GM23338 (cell line): Measurements from ENCODE around the gene WWOX. TPM values are rescaled to one million over a fixed set of nuclear protein-coding genes. Genes with fewer than 3 reads are reported as not detected.

Experiments
- ATAC-seq: fragments of 200-7000 bp; cut with Tn5 transposase; 3 replicates; pipeline ENCODE4 v1.9.1; 2020
- DNase-seq: peaks from one replicate; pipeline ENCODE4 v3.0.0-alpha.2; 2015; ENCODE audit warnings: low spot score
- H2AFZ ChIP-seq: fragments of 200-600 bp; sonication (generic); 2 replicates; pipeline ENCODE4 v1.8.0; 2016; ENCODE audit warnings: antibody characterized with exemption, mild to moderate bottlenecking, moderate library complexity
- H3F3A ChIP-seq: fragments of 200-600 bp; sonication (generic); replicated peaks from 2 replicates; pipeline ENCODE4 v1.8.0; 2017; ENCODE audit warnings: antibody characterized with exemption, mixed run types, low read depth
- H3K27ac ChIP-seq: fragments of 200-600 bp; sonication (generic); 2 replicates; pipeline ENCODE4 v1.6.1; 2016; ENCODE audit warnings: low read depth
- H3K27me3 ChIP-seq: fragments of 200-600 bp; sonication (generic); 2 replicates; pipeline ENCODE4 v1.8.0; 2016; ENCODE audit warnings: mild to moderate bottlenecking, mixed run types, moderate library complexity; ENCODE audit not compliant: insufficient read depth
- H3K36me3 ChIP-seq: fragments of 200-600 bp; sonication (generic); 2 replicates; pipeline ENCODE4 v1.8.0; 2016; ENCODE audit warnings: mild to moderate bottlenecking; ENCODE audit not compliant: insufficient read depth
- H3K4me1 ChIP-seq: fragments of 200-600 bp; sonication (generic); 2 replicates; pipeline ENCODE4 v1.8.0; 2016; ENCODE audit warnings: mild to moderate bottlenecking, moderate library complexity; ENCODE audit not compliant: insufficient read depth
- H3K4me2 ChIP-seq: fragments of 200-600 bp; sonication (generic); 2 replicates; pipeline ENCODE4 v1.7.1; 2017; ENCODE audit warnings: mixed run types
- H3K4me3 ChIP-seq: fragments of 200-600 bp; sonication (generic); 2 replicates; pipeline ENCODE4 v1.6.1; 2016; ENCODE audit warnings: mixed run types
- H3K79me2 ChIP-seq: fragments of 200-600 bp; sonication (generic); replicated peaks from 2 replicates; pipeline ENCODE4 v1.8.0; 2017; ENCODE audit warnings: mild to moderate bottlenecking; ENCODE audit not compliant: insufficient read depth
- H3K9me2 ChIP-seq: fragments of 200-600 bp; sonication (generic); 2 replicates; pipeline ENCODE4 v1.8.0; 2017; ENCODE audit not compliant: insufficient read depth
- H4K20me1 ChIP-seq: fragments of 200-600 bp; sonication (generic); replicated peaks from 2 replicates; pipeline ENCODE4 v1.8.0; 2017; ENCODE audit warnings: mild to moderate bottlenecking; ENCODE audit not compliant: insufficient read depth
- H3K27ac Mint-ChIP-seq: 2 replicates; pipeline ENCODE4 v1.8.0; 2020; ENCODE audit warnings: inconsistent platforms, mild to moderate bottlenecking, moderate library complexity, mixed read lengths
- H3K27me3 Mint-ChIP-seq: 3 replicates; pipeline ENCODE4 v1.8.0; 2022; ENCODE audit warnings: low read depth, mild to moderate bottlenecking, moderate library complexity, mixed read lengths, inconsistent platforms; ENCODE audit not compliant: insufficient read depth, poor library complexity
- H3K36me3 Mint-ChIP-seq: 3 replicates; pipeline ENCODE4 v1.8.0; 2021; ENCODE audit warnings: low read depth, mild to moderate bottlenecking, inconsistent platforms, moderate library complexity, mixed read lengths
- H3K4me1 Mint-ChIP-seq: 3 replicates; pipeline ENCODE4 v1.8.0; 2020; ENCODE audit warnings: mild to moderate bottlenecking, inconsistent platforms, mixed read lengths
- H3K4me3 Mint-ChIP-seq: 3 replicates; pipeline ENCODE4 v1.8.0; 2021; ENCODE audit warnings: moderate library complexity, mild to moderate bottlenecking, inconsistent platforms, mixed read lengths
- H3K9me3 Mint-ChIP-seq: 3 replicates; pipeline ENCODE4 v1.8.0; 2020; ENCODE audit warnings: moderate library complexity, mild to moderate bottlenecking, inconsistent platforms, mixed read lengths
- CREB1 ChIP-seq: fragments of 250-450 bp; sonication (Bioruptor Pico); IDR thresholded peaks from 2 replicates; pipeline ENCODE4 v1.5.0; 2020; ENCODE audit warnings: low read depth, mild to moderate bottlenecking, moderate library complexity
- CTCF ChIP-seq, 2 experiments: fragments of 200-600 bp in 1 of 2; sonication (generic) in 1 of 2; conservative IDR thresholded peaks; 2 replicates each; pipeline versions ENCODE4 v1.5.1 to v1.6.1; 2016 to 2017; ENCODE audit warnings: antibody characterized with exemption in 2 of 2, low read depth in 2 of 2, mild to moderate bottlenecking in 2 of 2, moderate library complexity in 1 of 2
- ETS1 ChIP-seq: IDR thresholded peaks from 2 replicates; pipeline ENCODE4 v1.6.1; 2016; ENCODE audit warnings: antibody characterized with exemption
- EZH2 ChIP-seq: fragments of 200-600 bp; sonication (generic); IDR thresholded peaks from one replicate; pipeline ENCODE4 v1.8.0; 2017; ENCODE audit warnings: antibody characterized with exemption, mild to moderate bottlenecking, low read depth; ENCODE audit not compliant: unreplicated experiment
- EZH2phosphoT487 ChIP-seq: fragments of 200-600 bp; sonication (generic); IDR thresholded peaks from one replicate; pipeline ENCODE4 v1.8.1; 2018; ENCODE audit warnings: antibody characterized with exemption; ENCODE audit not compliant: unreplicated experiment
- JUNB ChIP-seq: IDR thresholded peaks from one replicate; pipeline ENCODE4 v1.6.1; 2016; ENCODE audit warnings: antibody characterized with exemption; ENCODE audit not compliant: unreplicated experiment
- NANOG ChIP-seq: IDR thresholded peaks from 2 replicates; pipeline ENCODE4 v1.6.1; 2016; ENCODE audit warnings: antibody characterized with exemption, borderline replicate concordance
- POLR2AphosphoS5 ChIP-seq: IDR thresholded peaks from 2 replicates; pipeline ENCODE4 v1.6.1; 2016; ENCODE audit warnings: antibody characterized with exemption, low read depth
- REST ChIP-seq: IDR thresholded peaks from one replicate; pipeline ENCODE4 v1.6.1; 2018; ENCODE audit warnings: antibody characterized with exemption; ENCODE audit not compliant: unreplicated experiment
- STAT1 ChIP-seq: IDR thresholded peaks from one replicate; pipeline ENCODE4 v1.6.1; 2016; ENCODE audit warnings: antibody characterized with exemption; ENCODE audit not compliant: unreplicated experiment
- ZNF114 ChIP-seq: fragments of 250-450 bp; sonication (Bioruptor Pico); IDR thresholded peaks from 2 replicates; pipeline ENCODE4 v1.5.0; 2020; ENCODE audit warnings: mild to moderate bottlenecking, moderate library complexity
- ZNF331 ChIP-seq: fragments of 250-450 bp; sonication (Bioruptor Pico); IDR thresholded peaks from 2 replicates; pipeline ENCODE4 v1.5.0; 2020; ENCODE audit warnings: low read depth, mild to moderate bottlenecking, moderate library complexity
- ZNF462 ChIP-seq: fragments of 250-450 bp; sonication (Bioruptor Pico); IDR thresholded peaks from 2 replicates; pipeline ENCODE4 v1.5.0; 2020; ENCODE audit warnings: mild to moderate bottlenecking, moderate library complexity
- polyA plus RNA-seq: library from polyadenylated mRNA; unstranded; fragments of >200 nt; fragmentation: Nextera tagmentation; extraction: Ambion mirVana; gene quantifications from 2 replicates; pipeline ENCODE4 v1.2.1, GENCODE V29; 2016
- total RNA-seq: library from RNA; depleted of rRNA; stranded (reverse); fragments of >200 nt; shearing (Covaris generic); gene quantifications from 2 replicates; pipeline ENCODE4 v1.2.3, GENCODE V29; 2014

The WWOX gene
- total and polyA plus RNA-seq, 2 experiments from 2014 or later = 10.0 to 19.3 TPM

- H3F3A ChIP-seq = no peaks in the 10 kb centered on the region
- no peak for ATAC-seq
- H3K4me2 ChIP-seq = no peak overlapping the region
- no peak for DNase-seq
- Mint-ChIP-seq H3K4me1 (peaks cover 4% of the 10 kb centered on the region), H3K27me3 (no peaks in the 10 kb centered on the region), H3K27ac (no peak overlapping the region), H3K9me3 (no peaks in the 10 kb centered on the region), H3K4me3 (no peak overlapping the region), H3K36me3 (no peaks in the 10 kb centered on the region)
- peaks cover 7% of the 10 kb centered on the region for H3K9me2 ChIP-seq
- no peaks in the 10 kb centered on the region for H3K79me2 ChIP-seq
- no peak overlapping the region for H2AFZ ChIP-seq
- H3K4me3 ChIP-seq = no peak overlapping the region
- no peaks in the 10 kb centered on the region for H3K36me3 ChIP-seq
- no peak for TF ChIP-seq EZH2
- TF ChIP-seq ZNF114 (CRISPR knock-in tag) = no peak
- TF ChIP-seq CTCF (conservative IDR thresholded peaks at IDR 0.05; ENCODE audit: low read depth in 2 of 2) = no peak
- no peak for TF ChIP-seq ETS1
- TF ChIP-seq EZH2phosphoT487 = no peak
- TF ChIP-seq JUNB = no peak
- TF ChIP-seq REST = no peak
- TF ChIP-seq NANOG = no peak
- no peak for TF ChIP-seq STAT1
- no peak for TF ChIP-seq POLR2AphosphoS5
- no peak for TF ChIP-seq ZNF462 (CRISPR knock-in tag)
- TF ChIP-seq CREB1 (CRISPR knock-in tag) = no peak
- TF ChIP-seq ZNF331 = no peak
- H4K20me1 ChIP-seq = no peaks in the 10 kb centered on the region
- H3K27me3 ChIP-seq = no peaks in the 10 kb centered on the region
- no peak overlapping the region for H3K27ac ChIP-seq
- H3K4me1 ChIP-seq = no peaks in the 10 kb centered on the region
These were observed 478.2 kb downstream of the WWOX start for GRCh38 chr16:78577630-78578029.
